ENCODE results near the gene RPS6KC1.

- TF ChIP-seq CEBPB (IDR thresholded peaks at IDR 0.05) (no peak), ZBTB7A (IDR thresholded peaks at IDR 0.05; ENCODE audit: low read depth) (no peak), USF1 (IDR thresholded peaks at IDR 0.05) (no peak), TCF12 (IDR thresholded peaks at IDR 0.05; ENCODE audit: low read depth) (no peak), NFIC (IDR thresholded peaks at IDR 0.05) (no peak), YY1 (IDR thresholded peaks at IDR 0.05; ENCODE audit: low read depth) (no peak), TAF1 (IDR thresholded peaks at IDR 0.05; ENCODE audit: low read depth) (no peak), TEAD4 (IDR thresholded peaks at IDR 0.05) (no peak)
Measured at GRCh38 chr1:213159376-213159775, 108.3 kb downstream of the RPS6KC1 start.

All from Ishikawa (cell line).